ENCODE results near the gene DUSP16. TPM values are rescaled to one million over a fixed set of nuclear protein-coding genes. Genes with fewer than 3 reads are reported as not detected.

Gene DUSP16
- total and polyA plus RNA-seq, 2 of the 8 experiments (the other 6 are each of a cell fraction or from before 2014, with no cell fraction given) = 31.6 to 55.9 TPM

- H4K5ac ChIP-seq (ENCODE audit: insufficient read length, low read depth, low read length) = no peak overlapping the region
- H2AFZ ChIP-seq (ENCODE audit: low read length) = no peak overlapping the region
- H3K4me2 ChIP-seq (ENCODE audit: insufficient read depth in 1 of 2, low read depth in 2 of 2, low read length in 2 of 2) = no peak overlapping the region
- no peak overlapping the region for H2BK20ac ChIP-seq (ENCODE audit: low read length)
- no peaks in the 10 kb centered on the region for H3K79me1 ChIP-seq (ENCODE audit: low read depth, low read length)
- no peak overlapping the region for H2BK15ac ChIP-seq (ENCODE audit: low read length)
- no peaks in the 10 kb centered on the region for H3K79me2 ChIP-seq (ENCODE audit: control insufficient read depth in 1 of 2, insufficient read depth in 2 of 2, low read length in 2 of 2)
- H3K4ac ChIP-seq (replicated peaks; ENCODE audit: insufficient read length, low read depth, low read length) = no peak overlapping the region
- no peak overlapping the region for H3K23ac ChIP-seq (ENCODE audit: insufficient read length)
- no peak overlapping the region for H3K27ac ChIP-seq (ENCODE audit: low read depth, low read length)
- H3K18ac ChIP-seq (ENCODE audit: extremely low read depth, low read length) = no peak overlapping the region
- no peak overlapping the region for H3K14ac ChIP-seq (ENCODE audit: insufficient read length)
- H4K20me1 ChIP-seq (replicated peaks in 1 of 2; ENCODE audit: control insufficient read depth in 1 of 2, insufficient read depth in 2 of 2, low read length in 2 of 2) = peaks cover 0 to 2% of the 10 kb centered on the region in 2 experiments
- no peak overlapping the region for H4K91ac ChIP-seq (replicated peaks; ENCODE audit: insufficient read length, low read length)
- FAIRE-seq (no peak), DNase-seq (ENCODE audit: low read depth in 1 of 2, low spot score in 2 of 2) (no peak)
- H3K36me3 ChIP-seq (ENCODE audit: control insufficient read depth in 2 of 4, insufficient read depth in 4 of 4, low read length in 3 of 4) = peaks cover 0 to 9% (median 2%) of the 10 kb centered on the region in 4 experiments; a peak in 2 of 8 replicates
- no peak overlapping the region for H4K8ac ChIP-seq (ENCODE audit: extremely low read depth, insufficient read depth, low read length)
- no peaks in the 10 kb centered on the region for H3K4me1 ChIP-seq (replicated peaks in 1 of 4; ENCODE audit: control insufficient read depth in 3 of 4, insufficient read depth in 4 of 4, low read length in 3 of 4)
- no peak overlapping the region for H3K9ac ChIP-seq (replicated peaks in 1 of 4; ENCODE audit: extremely low read depth in 1 of 4, low read depth in 3 of 4, low read length in 3 of 4)
- no peaks in the 10 kb centered on the region for H3K27me3 ChIP-seq (replicated peaks in 1 of 4; ENCODE audit: control insufficient read depth in 3 of 4, extremely low read depth in 1 of 4, insufficient read depth in 3 of 4, low read length in 3 of 4)
- no peaks in the 10 kb centered on the region for H3K9me3 ChIP-seq (ENCODE audit: insufficient read depth in 2 of 2, low read depth in 1 of 2, low read length in 1 of 2)
- ChIA-PET POLR2A (ENCODE audit: partially characterized antibody) (no interaction called here), CTCF (ENCODE audit: partially characterized antibody) (no interaction called here)
- no peak for TF ChIP-seq SP1 (IDR thresholded peaks at IDR 0.05; ENCODE audit: low read depth, low read length)
- H3K4me3 ChIP-seq (ENCODE audit: extremely low read depth in 1 of 4, insufficient read depth in 2 of 4, low read depth in 3 of 4, low read length in 4 of 4) = no peak overlapping the region
- no peak overlapping the region for H2BK120ac ChIP-seq (replicated peaks; ENCODE audit: low read depth, low read length)
- H3K23me2 ChIP-seq (ENCODE audit: low read depth, low read length) = no peaks in the 10 kb centered on the region
- no peak overlapping the region for H2AK5ac ChIP-seq (ENCODE audit: low read depth, low read length)
- no peak overlapping the region for H2BK5ac ChIP-seq (ENCODE audit: low read depth, low read length)
- no peak overlapping the region for H2BK12ac ChIP-seq (ENCODE audit: low read depth, low read length)
- H3K56ac ChIP-seq (replicated peaks; ENCODE audit: insufficient read length, low read depth, low read length) = no peak overlapping the region
These were observed 130.3 kb downstream of the DUSP16 start for GRCh38 chr12:12432364-12432763.
